ENCODE data around the gene EPHA6.

DNA sequence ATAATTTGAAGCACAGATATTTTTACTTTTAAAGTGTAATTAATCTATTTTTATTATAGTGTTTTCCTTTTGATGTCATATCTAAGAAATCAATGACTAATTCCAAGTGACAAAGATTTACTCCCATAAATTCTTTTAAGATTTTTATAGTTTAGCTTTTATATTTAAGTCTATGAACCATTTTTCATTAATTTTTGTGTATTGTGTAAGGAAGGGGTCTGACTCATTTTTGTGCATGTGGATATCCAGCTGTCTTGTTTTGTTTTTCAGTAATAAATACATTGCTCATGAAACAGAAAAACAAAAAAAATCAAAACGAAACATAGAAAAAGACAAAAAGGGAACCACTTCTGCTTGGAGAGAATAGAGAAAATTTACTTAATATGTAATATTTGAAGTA is 145.1 kb downstream of the EPHA6 start:
- no peak for TF ChIP-seq POLR2A (IDR thresholded peaks at IDR 0.05)
- TF ChIP-seq, protein P1, sequence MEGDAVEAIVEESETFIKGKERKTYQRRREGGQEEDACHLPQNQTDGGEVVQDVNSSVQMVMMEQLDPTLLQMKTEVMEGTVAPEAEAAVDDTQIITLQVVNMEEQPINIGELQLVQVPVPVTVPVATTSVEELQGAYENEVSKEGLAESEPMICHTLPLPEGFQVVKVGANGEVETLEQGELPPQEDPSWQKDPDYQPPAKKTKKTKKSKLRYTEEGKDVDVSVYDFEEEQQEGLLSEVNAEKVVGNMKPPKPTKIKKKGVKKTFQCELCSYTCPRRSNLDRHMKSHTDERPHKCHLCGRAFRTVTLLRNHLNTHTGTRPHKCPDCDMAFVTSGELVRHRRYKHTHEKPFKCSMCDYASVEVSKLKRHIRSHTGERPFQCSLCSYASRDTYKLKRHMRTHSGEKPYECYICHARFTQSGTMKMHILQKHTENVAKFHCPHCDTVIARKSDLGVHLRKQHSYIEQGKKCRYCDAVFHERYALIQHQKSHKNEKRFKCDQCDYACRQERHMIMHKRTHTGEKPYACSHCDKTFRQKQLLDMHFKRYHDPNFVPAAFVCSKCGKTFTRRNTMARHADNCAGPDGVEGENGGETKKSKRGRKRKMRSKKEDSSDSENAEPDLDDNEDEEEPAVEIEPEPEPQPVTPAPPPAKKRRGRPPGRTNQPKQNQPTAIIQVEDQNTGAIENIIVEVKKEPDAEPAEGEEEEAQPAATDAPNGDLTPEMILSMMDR (IDR thresholded peaks at IDR 0.05), result no peak
